Right atrium auricular region (tissue), 2 donors: ENCODE data around the gene BAAT. TPM values are rescaled to one million over a fixed set of nuclear protein-coding genes. Genes with fewer than 3 reads are reported as not detected.

ENCODE experiments used
- DNase-seq: peaks from one replicate; pipeline ENCODE4 v3.0.0-alpha.2; 2019; ENCODE audit warnings: low spot score
- H3K27ac ChIP-seq, 2 donors: fragments of 200-600 bp; sonication (generic); 1 replicate in 1 of 2; 2 replicates in 1 of 2; pipeline ENCODE4 v1.5.1; 2016 to 2019
- H3K27me3 ChIP-seq, 2 donors: fragments of 200-600 bp; sonication (generic); one replicate each; pipeline versions ENCODE4 v1.5.1 to v1.6.0; 2017 to 2019
- H3K36me3 ChIP-seq: fragments of 200-600 bp; sonication (generic); one replicate; pipeline ENCODE4 v1.5.1; 2016
- H3K4me1 ChIP-seq, 2 donors: fragments of 200-600 bp; sonication (generic); one replicate each; pipeline versions ENCODE4 v1.5.1 to v1.6.0; 2017 to 2019
- H3K4me3 ChIP-seq, 2 donors: fragments of 200-600 bp; sonication (generic); 1 replicate in 1 of 2; 2 replicates in 1 of 2; pipeline ENCODE4 v1.5.1; 2017 to 2019; ENCODE audit warnings: mild to moderate bottlenecking in 1 of 2, moderate library complexity in 1 of 2
- H3K9me3 ChIP-seq, 2 donors: fragments of 200-600 bp; sonication (generic); one replicate each; pipeline ENCODE4 v1.5.1; 2019
- total RNA-seq, 2 donors: library from RNA; depleted of rRNA; stranded (reverse); fragments of >200 nt; gene quantifications; one replicate each; pipeline ENCODE4 v1.1.0, GENCODE V29; 2016
- TF ChIP-seq, protein P1 (sequence below), 2 donors: fragments of 200-600 bp; sonication (generic); IDR thresholded peaks; one replicate each; pipeline ENCODE4 v1.5.1; 2019; ENCODE audit warnings: antibody characterized with exemption in 2 of 2

Gene BAAT
- total RNA-seq, 2 donors from 2014 or later: 0.20 TPM; not detected in 1

DNA sequence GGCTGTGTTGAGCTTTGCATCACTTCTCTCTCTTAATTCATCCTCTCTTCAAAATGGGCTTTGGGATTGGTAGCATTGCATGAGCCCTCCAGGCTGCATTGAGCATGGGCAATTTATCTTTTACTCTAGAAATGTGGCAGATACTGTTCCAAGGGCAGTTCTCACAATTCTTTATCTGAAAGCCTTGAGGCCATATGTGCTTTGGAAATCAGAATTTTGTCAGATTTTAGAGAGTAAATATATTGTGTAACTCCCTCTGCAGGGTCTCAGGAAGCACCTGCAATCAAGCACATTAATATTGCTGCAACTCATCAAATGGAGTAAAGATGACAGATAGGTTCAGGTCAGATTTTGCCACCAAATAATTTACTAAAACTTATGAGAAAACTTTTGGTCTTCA lies 33.2 kb upstream of the BAAT start:
- no peak for DNase-seq
- Histone ChIP-seq H3K27ac (no peak overlapping the region), H3K27me3 (no peaks in the 10 kb centered on the region), H3K4me3 (no peak overlapping the region), H3K9me3 (peaks cover 0 to 32% of the 10 kb centered on the region in 2 donors), H3K36me3 (no peaks in the 10 kb centered on the region), H3K4me1 (no peaks in the 10 kb centered on the region)
- TF ChIP-seq, protein P1, sequence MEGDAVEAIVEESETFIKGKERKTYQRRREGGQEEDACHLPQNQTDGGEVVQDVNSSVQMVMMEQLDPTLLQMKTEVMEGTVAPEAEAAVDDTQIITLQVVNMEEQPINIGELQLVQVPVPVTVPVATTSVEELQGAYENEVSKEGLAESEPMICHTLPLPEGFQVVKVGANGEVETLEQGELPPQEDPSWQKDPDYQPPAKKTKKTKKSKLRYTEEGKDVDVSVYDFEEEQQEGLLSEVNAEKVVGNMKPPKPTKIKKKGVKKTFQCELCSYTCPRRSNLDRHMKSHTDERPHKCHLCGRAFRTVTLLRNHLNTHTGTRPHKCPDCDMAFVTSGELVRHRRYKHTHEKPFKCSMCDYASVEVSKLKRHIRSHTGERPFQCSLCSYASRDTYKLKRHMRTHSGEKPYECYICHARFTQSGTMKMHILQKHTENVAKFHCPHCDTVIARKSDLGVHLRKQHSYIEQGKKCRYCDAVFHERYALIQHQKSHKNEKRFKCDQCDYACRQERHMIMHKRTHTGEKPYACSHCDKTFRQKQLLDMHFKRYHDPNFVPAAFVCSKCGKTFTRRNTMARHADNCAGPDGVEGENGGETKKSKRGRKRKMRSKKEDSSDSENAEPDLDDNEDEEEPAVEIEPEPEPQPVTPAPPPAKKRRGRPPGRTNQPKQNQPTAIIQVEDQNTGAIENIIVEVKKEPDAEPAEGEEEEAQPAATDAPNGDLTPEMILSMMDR (IDR thresholded peaks at IDR 0.05): no peak

DNA sequence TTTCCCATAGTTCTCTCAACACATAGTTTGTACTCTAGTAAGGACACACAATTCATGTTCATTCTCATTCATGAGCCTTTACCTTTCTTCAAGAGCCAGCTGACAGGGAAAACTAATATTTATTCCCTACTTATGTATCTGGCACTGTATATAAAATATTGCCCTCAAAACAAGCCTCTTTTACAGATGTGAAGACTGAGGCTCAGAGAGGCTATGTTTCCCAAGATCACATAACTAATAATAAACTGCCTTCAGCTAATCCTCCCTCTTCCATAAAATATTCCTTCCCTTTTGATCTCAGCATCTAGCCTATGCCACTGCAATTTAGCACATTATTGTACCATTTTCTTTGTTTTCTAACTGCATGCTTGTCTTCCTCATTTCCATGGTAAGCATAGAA lies 32.6 kb upstream of the BAAT start:
- Histone ChIP-seq H3K4me1 (no peaks in the 10 kb centered on the region), H3K27ac (no peak overlapping the region), H3K27me3 (no peaks in the 10 kb centered on the region), H3K9me3 (peaks cover 4 to 38% of the 10 kb centered on the region in 2 donors), H3K4me3 (no peak overlapping the region), H3K36me3 (no peaks in the 10 kb centered on the region)
- no peak for DNase-seq
- TF ChIP-seq, protein P1 (IDR thresholded peaks at IDR 0.05): no peak

DNA sequence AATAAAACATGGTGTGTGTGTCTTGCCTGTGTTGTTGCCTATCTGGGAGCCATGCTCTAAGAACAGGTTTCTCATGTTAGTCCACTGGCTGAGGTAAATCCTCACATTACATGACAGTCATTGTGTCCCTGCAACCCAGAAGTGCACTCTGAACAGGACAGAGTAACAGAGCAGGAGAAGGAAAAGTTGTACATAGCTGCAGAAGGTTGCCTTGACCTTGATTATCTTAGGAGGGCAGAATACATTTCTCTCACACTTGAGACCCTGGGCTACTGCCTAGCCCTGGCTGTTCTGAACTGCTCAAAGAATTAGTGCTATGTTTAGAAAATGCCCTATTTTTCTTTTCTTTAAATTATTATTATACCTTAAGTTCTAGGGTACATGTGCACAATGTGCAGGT lies 30.8 kb upstream of the BAAT start:
- DNase-seq: no peak
- no peaks in the 10 kb centered on the region for H3K36me3 ChIP-seq
- no peaks in the 10 kb centered on the region for H3K27me3 ChIP-seq
- H3K27ac ChIP-seq: no peak overlapping the region
- no peaks in the 10 kb centered on the region for H3K4me1 ChIP-seq
- H3K4me3 ChIP-seq: no peak overlapping the region
- TF ChIP-seq, protein P1 (IDR thresholded peaks at IDR 0.05): no peak
- H3K9me3 ChIP-seq: peaks cover 7 to 56% of the 10 kb centered on the region in 2 donors

DNA sequence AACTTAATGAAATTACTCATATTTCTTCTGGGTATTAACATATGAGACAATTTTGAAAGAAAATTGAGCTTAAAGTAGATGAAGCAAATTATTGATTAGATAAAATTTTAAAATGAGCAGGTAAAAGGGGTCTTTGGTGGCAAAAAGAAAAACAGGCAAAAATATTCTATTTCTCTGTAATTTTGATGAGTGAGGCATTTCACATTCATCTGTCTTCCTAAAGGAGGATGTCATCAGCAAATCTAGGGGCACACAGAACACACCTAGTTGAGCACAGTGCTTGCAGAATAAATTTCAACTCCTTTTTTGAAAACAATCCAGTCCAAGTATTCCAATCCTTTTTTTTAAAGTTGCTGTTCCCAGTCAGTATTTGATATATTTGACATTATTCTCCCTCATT lies 30.0 kb upstream of the BAAT start:
- TF ChIP-seq, protein P1 (IDR thresholded peaks at IDR 0.05): no peak
- Histone ChIP-seq H3K4me3 (no peak overlapping the region), H3K27me3 (no peaks in the 10 kb centered on the region), H3K27ac (no peak overlapping the region), H3K4me1 (no peaks in the 10 kb centered on the region), H3K36me3 (peaks cover 2% of the 10 kb centered on the region), H3K9me3 (peaks cover 12 to 64% of the 10 kb centered on the region in 2 donors)
- no peak for DNase-seq

DNA sequence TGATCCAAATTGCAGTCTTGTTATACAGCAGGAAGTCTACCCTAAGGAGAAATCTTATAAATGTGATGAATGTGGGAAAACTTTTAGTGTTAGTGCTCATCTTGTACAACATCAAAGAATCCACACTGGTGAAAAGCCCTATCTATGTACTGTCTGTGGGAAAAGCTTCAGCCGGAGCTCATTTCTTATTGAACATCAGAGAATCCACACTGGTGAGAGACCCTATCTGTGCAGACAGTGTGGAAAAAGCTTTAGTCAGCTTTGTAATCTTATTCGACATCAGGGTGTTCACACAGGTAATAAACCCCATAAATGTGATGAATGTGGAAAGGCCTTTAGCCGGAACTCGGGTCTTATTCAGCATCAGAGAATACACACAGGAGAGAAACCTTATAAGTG lies 24.3 kb upstream of the BAAT start:
- Histone ChIP-seq H3K36me3 (peaks cover 60% of the 10 kb centered on the region), H3K4me3 (no peak overlapping the region), H3K9me3 (peaks cover 41 to 100% of the 10 kb centered on the region in 2 donors), H3K27ac (no peak overlapping the region), H3K27me3 (no peaks in the 10 kb centered on the region), H3K4me1 (no peaks in the 10 kb centered on the region)
- DNase-seq: no peak
- TF ChIP-seq, protein P1 (IDR thresholded peaks at IDR 0.05): no peak

DNA sequence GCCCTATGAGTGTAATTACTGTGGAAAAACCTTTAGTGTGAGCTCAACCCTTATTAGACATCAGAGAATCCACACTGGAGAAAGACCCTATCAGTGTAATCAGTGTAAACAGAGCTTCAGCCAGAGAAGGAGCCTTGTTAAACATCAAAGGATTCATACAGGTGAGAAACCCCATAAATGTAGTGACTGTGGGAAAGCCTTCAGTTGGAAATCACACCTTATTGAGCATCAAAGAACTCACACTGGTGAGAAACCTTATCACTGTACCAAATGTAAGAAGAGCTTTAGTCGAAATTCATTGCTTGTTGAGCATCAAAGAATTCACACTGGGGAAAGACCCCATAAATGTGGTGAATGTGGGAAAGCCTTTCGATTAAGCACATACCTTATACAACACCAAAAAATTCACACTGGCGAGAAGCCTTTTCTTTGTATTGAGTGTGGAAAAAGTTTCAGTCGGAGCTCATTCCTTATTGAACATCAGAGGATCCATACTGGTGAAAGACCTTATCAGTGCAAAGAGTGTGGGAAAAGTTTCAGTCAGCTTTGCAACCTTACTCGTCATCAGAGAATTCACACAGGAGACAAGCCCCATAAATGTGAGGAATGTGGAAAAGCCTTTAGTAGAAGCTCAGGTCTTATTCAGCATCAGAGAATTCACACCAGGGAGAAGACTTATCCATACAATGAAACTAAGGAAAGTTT lies 23.7 kb upstream of the BAAT start:
- Histone ChIP-seq H3K9me3 (peaks cover 41 to 100% of the 10 kb centered on the region in 2 donors), H3K36me3 (peaks cover 65% of the 10 kb centered on the region), H3K4me3 (no peak overlapping the region), H3K27me3 (no peaks in the 10 kb centered on the region), H3K4me1 (no peaks in the 10 kb centered on the region), H3K27ac (no peak overlapping the region)
- DNase-seq: no peak
- TF ChIP-seq, protein P1 (IDR thresholded peaks at IDR 0.05): no peak
